ENCODE measurements around the gene NPB.

NPB gene

GRCh38 chr17:81900181-81900820, 1.7 kb upstream of the NPB start:
- H3K4me1 Mint-ChIP-seq: peaks cover 5% of the 10 kb centered on the region
- H3K9me3 Mint-ChIP-seq: no peaks in the 10 kb centered on the region
- peaks cover 23% of the 10 kb centered on the region for H3K36me3 Mint-ChIP-seq
- H3K27ac Mint-ChIP-seq: no peak overlapping the region
- DNase-seq: no peak
- peaks cover 32% of the 10 kb centered on the region for H3K27me3 Mint-ChIP-seq
- CTCF ChIA-PET: no interaction called here
- no peak overlapping the region for H3K4me3 Mint-ChIP-seq

GRCh38 chr17:81901167-81902022, 643 bp upstream of the NPB start:
- no peak for DNase-seq
- CTCF ChIA-PET: no interaction called here
- H3K36me3 Mint-ChIP-seq: peaks cover 18% of the 10 kb centered on the region
- H3K27ac Mint-ChIP-seq: no peak overlapping the region
- peaks cover 32% of the 10 kb centered on the region for H3K27me3 Mint-ChIP-seq
- H3K9me3 Mint-ChIP-seq: no peaks in the 10 kb centered on the region
- peak overlapping the region; percentile 11 for H3K4me3 Mint-ChIP-seq
- H3K4me1 Mint-ChIP-seq: peaks cover 5% of the 10 kb centered on the region

- H3K27me3 Mint-ChIP-seq: peaks cover 32% of the 10 kb centered on the region
- no peak overlapping the region for H3K27ac Mint-ChIP-seq
- H3K4me3 Mint-ChIP-seq: no peak overlapping the region
- H3K4me1 Mint-ChIP-seq: peaks cover 5% of the 10 kb centered on the region
- CTCF ChIA-PET: no interaction called here
- no peaks in the 10 kb centered on the region for H3K9me3 Mint-ChIP-seq
- peaks cover 22% of the 10 kb centered on the region for H3K36me3 Mint-ChIP-seq
- no peak for DNase-seq
Measured at GRCh38 chr17:81902653-81903414, 796 bp downstream of the NPB start.

GRCh38 chr17:81903415-81903831, 1.4 kb downstream of the NPB start:
- Mint-ChIP-seq H3K27me3 (peaks cover 32% of the 10 kb centered on the region), H3K36me3 (peaks cover 24% of the 10 kb centered on the region), H3K27ac (no peak overlapping the region), H3K4me3 (no peak overlapping the region), H3K4me1 (peaks cover 5% of the 10 kb centered on the region), H3K9me3 (no peaks in the 10 kb centered on the region)
- DNase-seq: no peak
- CTCF ChIA-PET: no interaction called here

DNA sequence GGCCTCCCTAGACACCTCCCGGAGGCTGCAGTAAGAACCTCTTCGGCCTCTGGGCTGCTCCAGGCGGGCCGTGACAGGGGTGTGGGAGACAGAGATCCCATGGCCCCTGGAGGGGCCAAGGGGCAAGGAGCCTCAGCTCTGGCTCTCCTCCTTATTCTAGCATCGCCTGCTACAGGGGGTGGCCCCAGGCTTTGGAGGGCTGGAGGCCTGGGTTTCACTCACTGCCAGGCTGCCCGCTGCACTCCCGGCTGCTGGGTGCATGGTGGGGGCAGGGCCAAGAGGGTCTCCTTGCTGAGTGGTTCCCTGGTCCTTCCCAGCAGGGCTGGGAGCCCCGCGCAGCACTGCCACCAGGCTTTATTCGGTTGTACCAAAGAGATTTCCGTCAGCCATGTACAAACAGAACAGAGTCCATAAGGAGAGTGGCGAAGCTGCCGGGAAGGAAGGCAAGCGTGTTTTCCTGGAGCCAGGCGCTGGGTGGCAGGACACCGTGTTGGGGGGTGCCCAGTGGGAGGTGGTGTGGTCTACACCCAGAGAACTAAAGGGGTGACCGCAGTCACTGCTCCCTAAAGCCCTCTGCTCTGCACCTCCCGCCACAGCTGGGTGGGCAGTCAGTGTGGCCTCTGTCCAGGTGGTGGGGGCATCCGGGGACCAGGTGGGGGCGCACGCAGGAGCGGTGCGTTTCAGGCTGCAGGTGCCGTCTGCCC, 2.0 kb downstream of the NPB start:
- no peaks in the 10 kb centered on the region for H3K9me3 Mint-ChIP-seq
- H3K36me3 Mint-ChIP-seq: peaks cover 26% of the 10 kb centered on the region
- no peak overlapping the region for H3K4me3 Mint-ChIP-seq
- CTCF ChIA-PET: no interaction called here
- peaks cover 5% of the 10 kb centered on the region for H3K4me1 Mint-ChIP-seq
- peaks cover 32% of the 10 kb centered on the region for H3K27me3 Mint-ChIP-seq
- no peak overlapping the region for H3K27ac Mint-ChIP-seq
- no peak for DNase-seq

GRCh38 chr17:81904600-81905423, 2.8 kb downstream of the NPB start:
- H3K9me3 Mint-ChIP-seq: no peaks in the 10 kb centered on the region
- no peak overlapping the region for H3K27ac Mint-ChIP-seq
- H3K4me3 Mint-ChIP-seq: no peak overlapping the region
- H3K27me3 Mint-ChIP-seq: peaks cover 32% of the 10 kb centered on the region
- peaks cover 7% of the 10 kb centered on the region for H3K4me1 Mint-ChIP-seq
- CTCF ChIA-PET: no interaction called here
- peaks cover 25% of the 10 kb centered on the region for H3K36me3 Mint-ChIP-seq
- no peak for DNase-seq

DNA sequence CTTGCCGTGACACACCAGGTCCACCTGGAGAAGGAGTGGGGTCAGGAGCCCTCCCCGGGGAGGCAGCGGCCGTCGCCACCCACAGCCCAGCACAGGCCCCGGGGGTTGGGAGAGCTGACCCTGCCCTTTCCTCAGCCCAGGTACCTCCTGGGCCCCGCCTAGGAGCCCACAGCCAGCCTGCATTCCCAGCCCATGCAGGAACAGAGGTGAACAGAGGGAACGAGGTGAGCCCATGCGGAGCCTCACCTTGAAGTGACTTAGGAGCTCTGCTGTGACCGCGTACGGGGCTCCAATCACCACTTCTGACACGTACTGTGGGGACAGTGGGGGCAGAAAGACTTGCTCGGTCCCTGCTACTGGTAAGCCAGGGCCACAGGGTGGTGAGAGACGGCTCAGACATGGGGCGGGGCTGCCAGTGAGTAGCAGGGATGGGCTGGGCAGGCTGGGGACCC, 3.4 kb downstream of the NPB start:
- Mint-ChIP-seq H3K36me3 (peaks cover 21% of the 10 kb centered on the region), H3K4me1 (peaks cover 11% of the 10 kb centered on the region), H3K27ac (no peak overlapping the region), H3K27me3 (peaks cover 32% of the 10 kb centered on the region), H3K4me3 (no peak overlapping the region), H3K9me3 (no peaks in the 10 kb centered on the region)
- CTCF ChIA-PET: no interaction called here
- DNase-seq: no peak

DNA sequence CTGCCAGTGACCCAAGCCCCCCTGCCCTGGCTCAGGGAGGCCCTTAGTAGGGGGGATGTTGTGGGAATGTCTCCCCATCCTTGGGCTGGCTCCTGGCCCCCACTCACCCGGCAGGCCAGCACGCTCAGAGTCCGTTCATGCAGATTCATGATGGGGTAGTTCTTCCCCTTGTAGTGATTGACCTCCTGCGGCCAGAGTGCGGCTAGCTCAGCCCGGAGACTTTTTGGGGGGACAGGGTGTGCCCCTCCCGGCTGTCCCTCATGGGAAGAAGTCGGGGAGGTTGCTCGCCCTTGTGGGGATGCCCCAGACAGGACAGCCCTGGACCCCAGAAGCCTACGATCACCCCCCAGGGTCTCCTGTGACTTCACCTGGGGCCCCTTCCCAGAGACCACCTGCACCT, 4.0 kb downstream of the NPB start:
- Mint-ChIP-seq H3K27me3 (peaks cover 27% of the 10 kb centered on the region), H3K4me3 (no peak overlapping the region), H3K4me1 (peaks cover 11% of the 10 kb centered on the region), H3K27ac (no peak overlapping the region), H3K36me3 (peaks cover 18% of the 10 kb centered on the region), H3K9me3 (no peaks in the 10 kb centered on the region)
- CTCF ChIA-PET: no interaction called here
- no peak for DNase-seq

GRCh38 chr17:81906476-81907218, 4.6 kb downstream of the NPB start:
- Mint-ChIP-seq H3K4me3 (no peak overlapping the region), H3K36me3 (peaks cover 15% of the 10 kb centered on the region), H3K9me3 (no peaks in the 10 kb centered on the region), H3K4me1 (peaks cover 10% of the 10 kb centered on the region), H3K27me3 (peaks cover 21% of the 10 kb centered on the region), H3K27ac (no peak overlapping the region)
- CTCF ChIA-PET: no interaction called here
- DNase-seq: no peak

DNA sequence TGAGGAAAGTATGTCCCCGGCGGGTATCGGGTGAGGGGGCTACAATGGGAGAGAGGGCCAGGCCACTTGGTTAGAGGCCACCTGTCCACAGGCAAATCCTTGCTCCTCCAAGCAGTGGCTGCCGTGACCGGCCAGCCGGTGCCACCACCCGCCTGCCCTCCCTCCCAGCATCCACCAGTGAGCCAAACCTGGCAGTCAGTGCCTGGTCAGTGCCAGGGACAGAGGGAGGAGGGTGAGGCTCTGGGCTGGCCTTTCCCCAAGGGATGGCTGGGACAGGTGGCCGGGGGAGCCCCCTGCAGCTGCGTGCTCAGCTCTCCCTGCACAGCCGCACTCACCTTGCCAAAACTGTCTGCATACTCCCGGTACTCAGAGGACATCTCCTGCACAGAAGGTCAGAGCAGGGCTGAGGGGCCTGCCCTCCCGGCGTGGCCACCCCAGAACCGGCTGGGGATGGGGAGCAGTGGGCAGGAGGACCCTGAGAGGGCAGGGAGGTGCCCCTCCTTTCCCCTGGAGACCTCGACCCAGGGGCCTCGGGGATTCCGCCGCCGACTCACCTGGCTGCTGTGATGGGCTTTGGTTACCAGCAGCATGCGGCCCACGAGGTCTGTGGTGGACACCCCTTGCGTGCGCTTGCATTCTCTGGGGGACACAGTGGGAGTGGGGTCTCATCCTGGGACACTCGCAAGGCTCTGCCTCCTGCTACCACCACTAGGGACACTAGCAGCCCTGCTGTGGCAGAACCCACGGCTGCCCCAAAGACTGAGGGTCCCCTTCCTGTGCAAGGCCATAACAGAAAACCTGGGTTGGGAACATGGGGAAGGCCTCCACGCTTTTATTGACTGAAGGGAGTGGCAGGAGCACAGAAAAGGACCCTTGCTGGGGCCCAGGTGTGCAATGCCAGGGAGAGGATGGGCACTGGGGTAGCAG, 5.4 kb downstream of the NPB start:
- CTCF ChIA-PET: interaction anchor here (1.1 kb wide), 1 partner anchor 15 kb away, joined by 3 read pairs; no protein-coding TSS in a partner anchor
- Mint-ChIP-seq H3K4me3 (no peak overlapping the region), H3K27ac (no peak overlapping the region), H3K9me3 (no peaks in the 10 kb centered on the region), H3K4me1 (peaks cover 12% of the 10 kb centered on the region), H3K36me3 (peaks cover 19% of the 10 kb centered on the region), H3K27me3 (peaks cover 16% of the 10 kb centered on the region)
- no peak for DNase-seq

GRCh38 chr17:81908793-81909192, 6.8 kb downstream of the NPB start:
- H3K4me3 Mint-ChIP-seq: no peak overlapping the region
- H3K4me1 Mint-ChIP-seq: peaks cover 17% of the 10 kb centered on the region
- CTCF ChIA-PET: no interaction called here
- H3K27me3 Mint-ChIP-seq: peaks cover 3% of the 10 kb centered on the region
- H3K36me3 Mint-ChIP-seq: peaks cover 28% of the 10 kb centered on the region
- DNase-seq: no peak
- no peak overlapping the region for H3K27ac Mint-ChIP-seq
- no peaks in the 10 kb centered on the region for H3K9me3 Mint-ChIP-seq

DNA sequence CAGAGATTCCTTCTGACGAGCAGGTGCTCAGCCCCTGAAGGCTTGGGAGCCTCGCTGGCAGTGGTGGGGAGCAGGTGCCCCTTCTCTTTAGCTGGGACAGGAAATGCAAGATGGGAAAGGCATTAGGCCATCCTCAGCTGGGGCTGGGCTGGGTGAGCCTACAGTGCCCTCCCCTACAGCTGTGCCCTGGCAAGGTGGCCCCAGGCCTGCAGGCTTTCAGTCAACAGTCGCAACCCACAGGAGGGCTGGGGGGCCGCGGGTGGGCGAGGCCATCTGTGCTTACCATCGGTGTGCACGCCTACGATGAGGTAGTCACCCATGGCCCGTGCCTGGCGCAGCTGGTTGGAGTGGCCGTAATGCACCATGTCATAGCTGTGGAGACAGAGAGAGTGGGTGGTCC, 7.2 kb downstream of the NPB start:
- peaks cover 29% of the 10 kb centered on the region for H3K36me3 Mint-ChIP-seq

More for the DNA sequence above, 7.2 kb downstream of the NPB start:
- Mint-ChIP-seq H3K27me3 (no peaks in the 10 kb centered on the region), H3K4me1 (peaks cover 17% of the 10 kb centered on the region), H3K27ac (no peak overlapping the region), H3K4me3 (peak overlapping the region; percentile 90), H3K9me3 (no peaks in the 10 kb centered on the region)
- DNase-seq: no peak
- CTCF ChIA-PET: no interaction called here

Measured in activated naive CD4-positive, alpha-beta T cell treated with anti-CD3 and anti-CD28 coated beads, Interleukin-2, amount 10 ng/mL, durations not matched to agents 7 days and 5 days (primary cell).